GM19397 (cell line): ENCODE data around the gene HAVCR1.
"Not testable (repeated sequence)": the region's sequence is repeated elsewhere in the genome, so short reads cannot be mapped to it uniquely, and the experiment has no call there.

Experiments
- ATAC-seq: cut with Tn5 transposase; IDR thresholded peaks from one replicate; pipeline ENCODE4 v1.9.1; 2021; ENCODE audit warnings: mild to moderate bottlenecking, moderate library complexity; ENCODE audit not compliant: unreplicated experiment

HAVCR1 gene

GRCh38 chr5:157050050-157050449 is 8.9 kb downstream of the HAVCR1 start:
- no peak for ATAC-seq

DNA sequence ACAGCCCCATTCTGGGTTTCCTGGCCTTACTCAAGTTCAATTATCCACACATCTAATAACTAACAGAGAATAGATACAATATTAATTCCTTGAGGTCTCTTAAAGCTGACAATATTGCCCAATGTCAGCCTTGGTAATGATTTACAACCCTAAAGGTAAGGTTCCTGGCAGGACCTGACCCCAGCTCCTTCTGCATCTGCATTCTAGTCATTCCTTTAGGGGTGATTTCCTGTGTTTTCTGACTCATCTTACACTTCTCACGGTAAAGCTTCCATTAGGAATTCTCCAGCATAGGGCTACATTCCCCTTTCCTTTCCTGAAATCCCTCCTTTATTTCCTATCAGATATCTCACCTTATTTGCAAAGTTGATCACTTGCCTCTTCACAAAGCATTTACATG is 9.3 kb downstream of the HAVCR1 start:
- no peak for ATAC-seq

DNA sequence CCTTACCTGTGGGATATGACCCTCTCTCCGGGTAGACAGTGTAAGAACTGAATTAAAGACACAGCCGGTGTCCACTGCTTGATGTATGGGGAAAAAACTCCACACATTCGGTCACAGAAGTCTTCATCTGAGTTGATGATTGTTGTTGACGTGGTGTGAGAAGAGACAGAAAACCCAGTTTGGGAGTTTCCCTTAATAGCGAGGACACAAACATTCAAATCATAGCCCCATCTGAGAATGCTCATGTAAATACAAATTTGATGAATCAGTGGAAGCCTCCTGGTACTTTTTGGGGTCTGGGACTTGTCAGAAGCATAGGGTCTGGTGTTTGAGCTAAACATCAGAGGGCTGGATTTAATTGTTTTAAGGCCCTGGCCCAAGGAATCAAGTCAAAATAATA is 11.0 kb downstream of the HAVCR1 start:
- no peak for ATAC-seq

- ATAC-seq = not testable (repeated sequence)
Measured at GRCh38 chr5:157047016-157047415, 11.9 kb downstream of the HAVCR1 start.

GRCh38 chr5:157046041-157046440 is 12.9 kb downstream of the HAVCR1 start:
- ATAC-seq = no peak

- ATAC-seq = no peak
Measured at GRCh38 chr5:157045601-157046000, 13.3 kb downstream of the HAVCR1 start.

DNA sequence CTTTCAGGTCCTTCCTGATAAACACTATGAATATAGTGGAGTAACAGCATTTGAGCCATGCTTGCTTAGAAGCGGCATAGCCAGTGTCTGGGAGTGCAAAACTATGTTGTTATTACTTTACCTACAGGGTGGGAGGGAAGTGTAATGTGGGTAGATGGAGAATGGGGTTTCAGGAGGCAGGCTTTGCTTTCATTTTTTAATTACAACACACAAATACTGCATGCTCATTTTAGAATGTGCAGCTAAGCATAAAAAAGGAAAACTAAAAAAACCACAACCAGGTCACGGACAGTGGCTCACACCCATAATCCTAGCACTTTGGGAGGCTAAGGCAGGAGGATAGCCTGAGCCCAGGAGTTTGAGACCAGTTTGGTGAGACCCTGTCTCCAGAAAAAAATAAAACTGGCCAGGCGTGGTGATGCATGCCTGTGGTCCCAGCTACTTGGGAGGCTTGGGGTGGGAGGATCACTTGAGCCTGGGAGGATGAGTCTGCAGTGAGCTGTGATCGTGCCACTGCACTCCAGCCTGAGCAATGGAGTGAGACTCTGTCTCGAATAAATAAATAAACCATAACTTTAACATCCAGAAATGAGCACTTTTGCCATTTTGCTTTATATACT is 20.2 kb downstream of the HAVCR1 start:
- no peak for ATAC-seq

GRCh38 chr5:157034106-157035072 is 24.5 kb downstream of the HAVCR1 start:
- not testable (repeated sequence) for ATAC-seq

DNA sequence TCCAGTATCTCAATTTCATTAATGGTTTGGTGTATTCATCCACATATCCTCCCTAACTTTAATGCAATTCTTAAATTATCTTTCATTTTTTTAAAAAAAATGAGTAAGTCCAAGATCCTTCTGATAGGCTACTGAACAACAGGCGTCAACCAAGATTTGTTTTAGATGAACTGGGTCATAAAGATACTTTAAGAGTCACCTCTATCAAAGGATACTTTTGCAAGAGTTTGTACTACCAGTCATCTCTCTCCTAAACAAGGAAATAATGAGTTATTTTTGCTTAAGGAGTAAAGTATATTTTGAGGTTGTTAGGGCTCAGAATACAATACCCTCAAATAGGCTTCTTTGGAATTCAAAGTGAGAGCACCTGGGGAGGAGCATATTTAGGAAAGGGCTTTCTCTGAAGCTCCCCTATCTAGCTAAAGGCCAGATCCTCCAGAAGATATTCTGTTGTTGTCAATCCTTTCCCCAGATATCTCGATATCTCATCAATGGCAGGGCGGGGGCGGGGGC is 25.8 kb downstream of the HAVCR1 start:
- no peak for ATAC-seq

- no peak for ATAC-seq
Measured at GRCh38 chr5:157030692-157031091, 28.2 kb downstream of the HAVCR1 start.

- ATAC-seq = no peak
Measured at GRCh38 chr5:157029457-157029856, 29.5 kb downstream of the HAVCR1 start.

GRCh38 chr5:157027663-157028062 is 31.3 kb downstream of the HAVCR1 start:
- peak; percentile 80 for ATAC-seq

- no peak for ATAC-seq
Measured at GRCh38 chr5:157026789-157027424, 32.0 kb downstream of the HAVCR1 start.

- no peak for ATAC-seq
Measured at GRCh38 chr5:157025093-157025698, 33.7 kb downstream of the HAVCR1 start.

- no peak for ATAC-seq
Measured at GRCh38 chr5:157024208-157024959, 34.5 kb downstream of the HAVCR1 start.

GRCh38 chr5:157022024-157022423 is 36.9 kb downstream of the HAVCR1 start:
- no peak for ATAC-seq

DNA sequence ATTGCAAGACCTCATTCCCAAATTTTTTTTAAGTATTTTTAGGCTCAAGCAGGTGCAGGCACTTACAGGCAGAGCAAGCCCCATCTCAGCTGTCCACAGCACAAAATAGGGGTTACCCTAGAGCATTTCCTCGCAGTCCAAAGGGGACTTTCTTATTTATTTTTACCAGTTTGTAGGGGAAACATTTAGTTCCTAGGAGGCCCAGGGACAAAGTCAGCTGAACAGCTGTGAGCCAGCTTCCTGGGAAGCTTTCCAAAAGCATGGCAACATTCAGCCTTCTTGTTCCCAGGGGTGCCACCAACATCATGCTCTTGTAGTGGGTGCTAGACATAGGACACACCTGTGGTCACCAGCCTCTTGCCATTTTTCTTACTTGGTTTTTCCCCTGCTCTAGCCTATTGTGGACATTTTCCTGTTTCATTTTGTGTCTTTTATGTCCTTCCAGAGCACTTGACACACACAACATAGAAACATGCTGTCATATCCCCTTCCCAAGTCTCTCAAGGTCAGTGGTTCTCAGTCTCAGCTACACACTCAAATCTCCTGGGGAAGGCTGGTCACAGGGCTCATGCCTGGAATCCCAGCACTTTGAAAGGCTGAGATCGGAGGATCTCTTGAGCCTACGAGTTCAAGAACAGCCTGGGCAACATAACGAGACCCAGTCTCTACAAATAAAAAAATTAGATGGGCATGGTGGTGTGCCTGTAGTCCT is 38.2 kb downstream of the HAVCR1 start:
- no peak for ATAC-seq

GRCh38 chr5:157020002-157020401 is 38.9 kb downstream of the HAVCR1 start:
- ATAC-seq = no peak

- not testable (repeated sequence) for ATAC-seq
Measured at GRCh38 chr5:157014143-157014542, 44.8 kb downstream of the HAVCR1 start.

DNA sequence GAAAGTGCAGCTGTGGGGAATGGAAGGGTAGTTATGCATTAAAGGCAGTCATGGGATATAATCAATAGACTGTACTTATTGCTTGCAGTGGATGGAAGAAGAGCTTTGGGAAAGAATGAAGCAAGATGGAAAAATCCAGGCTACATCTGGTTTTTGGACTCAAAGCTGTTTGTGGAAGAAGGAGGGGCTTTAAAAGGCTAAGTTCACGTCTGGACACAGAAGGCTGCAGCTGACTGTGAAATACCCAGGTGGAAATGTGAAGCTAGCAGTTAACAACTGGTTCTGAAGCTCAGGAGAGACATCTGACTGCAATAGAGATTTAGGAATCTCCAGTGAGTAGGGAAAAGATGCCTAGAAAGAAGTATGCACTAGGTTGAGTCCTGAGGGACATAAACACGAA is 52.7 kb downstream of the HAVCR1 start:
- ATAC-seq = no peak
